Endodermal cell (in vitro differentiated cells): ENCODE results near the gene GALNS. TPM values are rescaled to one million over a fixed set of nuclear protein-coding genes. Genes with fewer than 3 reads are reported as not detected.
A peak's percentile ranks its signal among the peaks of the same experiment; 100 is the strongest.

Source experiments
- DNase-seq: peaks from one replicate; pipeline ENCODE4 v3.0.0-alpha.2; 2017
- H3K27ac ChIP-seq: 2 replicates; pipeline ENCODE4 v1.5.1; 2013; ENCODE audit warnings: mild to moderate bottlenecking, low read depth, low read length, moderate library complexity
- H3K27me3 ChIP-seq: 2 replicates; pipeline ENCODE4 v1.6.1; 2013; ENCODE audit warnings: mild to moderate bottlenecking, low read length, moderate library complexity; ENCODE audit not compliant: insufficient read depth, control insufficient read depth, poor library complexity, severe bottlenecking
- H3K36me3 ChIP-seq: 2 replicates; pipeline ENCODE4 v1.7.0; 2013; ENCODE audit warnings: mild to moderate bottlenecking, low read length, moderate library complexity; ENCODE audit not compliant: control insufficient read depth, insufficient read depth
- H3K4me1 ChIP-seq: one replicate; pipeline ENCODE4 v1.7.0; 2013; ENCODE audit warnings: low read length; ENCODE audit not compliant: control insufficient read depth, insufficient read depth
- H3K4me3 ChIP-seq: 2 replicates; pipeline ENCODE4 v1.5.1; 2013; ENCODE audit warnings: mild to moderate bottlenecking, low read length, moderate library complexity
- H3K9ac ChIP-seq: 2 replicates; pipeline ENCODE4 v1.6.1; 2013; ENCODE audit warnings: mild to moderate bottlenecking, low read length, moderate library complexity; ENCODE audit not compliant: poor library complexity, severe bottlenecking; ENCODE audit errors: extremely low read depth
- H3K9me3 ChIP-seq: 2 replicates; pipeline ENCODE4 v1.6.1; 2013; ENCODE audit warnings: mild to moderate bottlenecking, low read length, moderate library complexity; ENCODE audit not compliant: control insufficient read depth
- H3K27ac Mint-ChIP-seq: 2 replicates; pipeline ENCODE4 v1.8.0; 2020; ENCODE audit warnings: mixed read lengths
- H3K27me3 Mint-ChIP-seq: 2 replicates; pipeline ENCODE4 v1.8.0; 2021; ENCODE audit warnings: mild to moderate bottlenecking, mixed read lengths; ENCODE audit not compliant: insufficient read depth
- H3K36me3 Mint-ChIP-seq: 2 replicates; pipeline ENCODE4 v1.8.0; 2020; ENCODE audit warnings: low read depth, mixed read lengths
- H3K4me1 Mint-ChIP-seq: 2 replicates; pipeline ENCODE4 v1.8.0; 2020; ENCODE audit warnings: mixed read lengths
- H3K4me3 Mint-ChIP-seq: 2 replicates; pipeline ENCODE4 v1.8.0; 2020; ENCODE audit warnings: mild to moderate bottlenecking, moderate library complexity, mixed read lengths
- H3K9me3 Mint-ChIP-seq: 2 replicates; pipeline ENCODE4 v1.8.0; 2020; ENCODE audit warnings: mild to moderate bottlenecking, mixed read lengths
- WGBS, 2 experiments: methylation state at CpG; one replicate each; pipeline versions ENCODE4 v1.1.5 to v1.1.7; 2013; ENCODE audit warnings: missing lambda C conversion rate in 2 of 2, mixed read lengths in 1 of 2; ENCODE audit not compliant: insufficient coverage in 1 of 2, insufficient read length in 1 of 2; 5-methylcytosine and 5-hydroxymethylcytosine counted together
- total RNA-seq, 2 donors: library from RNA; stranded (reverse); fragmentation: NEBNext Ultra II Directional in 1 of 2; extraction: Animal tissue kit (Norgen Biotek cat#: 25700) in 1 of 2; gene quantifications; 2 replicates in 1 of 2; 3 replicates in 1 of 2; pipeline ENCODE4 v1.2.1, GENCODE V29; 2021
- TF ChIP-seq, protein P1 (sequence below): fragments of 200-600 bp; sonication (generic); conservative IDR thresholded peaks from 2 replicates; pipeline ENCODE4 v1.5.0; 2021; ENCODE audit warnings: antibody characterized with exemption, mild to moderate bottlenecking

Gene GALNS
- total RNA-seq, 2 donors from 2014 or later: 32.2 to 39.6 TPM

DNA sequence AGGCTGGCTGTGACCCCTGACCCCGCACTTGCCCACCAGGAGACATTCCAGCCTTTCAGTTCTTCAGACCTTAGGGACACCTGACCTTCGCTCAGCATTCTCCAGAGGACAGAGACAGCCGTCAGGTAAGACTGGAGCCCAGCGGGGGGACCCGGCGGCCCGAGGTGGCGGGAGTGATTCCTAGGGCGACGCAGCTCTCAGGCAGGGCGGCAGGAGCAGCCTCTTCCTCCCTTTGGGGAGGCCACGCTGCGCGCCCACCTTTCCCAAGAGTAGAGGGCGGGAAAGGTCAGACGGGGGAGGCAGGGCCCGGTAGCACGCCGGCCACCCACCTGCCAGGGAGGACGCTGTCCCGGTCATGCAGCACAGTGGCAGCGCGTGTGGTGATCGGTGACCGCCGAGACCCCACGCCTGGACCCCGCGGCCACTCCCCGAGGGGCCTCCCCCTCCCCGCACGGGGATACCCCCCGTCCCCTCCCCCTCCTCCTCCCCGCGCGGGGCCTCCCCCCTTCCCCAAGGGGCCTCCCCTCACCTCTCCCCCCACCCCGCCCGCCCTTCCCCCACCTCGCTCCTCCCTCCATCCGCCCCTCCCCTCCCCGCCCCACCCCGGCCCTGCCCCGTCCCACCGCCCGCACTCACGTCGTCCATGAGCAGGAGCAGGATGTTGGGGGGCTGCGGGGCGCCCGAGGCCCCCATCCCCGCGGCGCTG lies 472 bp downstream of the GALNS start:
- Histone ChIP-seq H3K9ac (peak overlapping the region; percentile 11), H3K36me3 (peaks cover 26% of the 10 kb centered on the region), H3K4me1 (no peaks in the 10 kb centered on the region), H3K9me3 (no peaks in the 10 kb centered on the region), H3K27me3 (no peaks in the 10 kb centered on the region), H3K4me3 (peak overlapping the region; percentile 92), H3K27ac (no peak overlapping the region)
- Mint-ChIP-seq H3K27me3 (no peaks in the 10 kb centered on the region), H3K36me3 (peaks cover 40% of the 10 kb centered on the region), H3K27ac (no peak overlapping the region), H3K4me3 (peak overlapping the region; percentile 91), H3K4me1 (peaks cover 4% of the 10 kb centered on the region), H3K9me3 (peaks cover 2% of the 10 kb centered on the region)
- WGBS, 2 experiments: 9 to 31% methylated on average over 9 to 38 of the region's 53 CpGs
- TF ChIP-seq, protein P1, sequence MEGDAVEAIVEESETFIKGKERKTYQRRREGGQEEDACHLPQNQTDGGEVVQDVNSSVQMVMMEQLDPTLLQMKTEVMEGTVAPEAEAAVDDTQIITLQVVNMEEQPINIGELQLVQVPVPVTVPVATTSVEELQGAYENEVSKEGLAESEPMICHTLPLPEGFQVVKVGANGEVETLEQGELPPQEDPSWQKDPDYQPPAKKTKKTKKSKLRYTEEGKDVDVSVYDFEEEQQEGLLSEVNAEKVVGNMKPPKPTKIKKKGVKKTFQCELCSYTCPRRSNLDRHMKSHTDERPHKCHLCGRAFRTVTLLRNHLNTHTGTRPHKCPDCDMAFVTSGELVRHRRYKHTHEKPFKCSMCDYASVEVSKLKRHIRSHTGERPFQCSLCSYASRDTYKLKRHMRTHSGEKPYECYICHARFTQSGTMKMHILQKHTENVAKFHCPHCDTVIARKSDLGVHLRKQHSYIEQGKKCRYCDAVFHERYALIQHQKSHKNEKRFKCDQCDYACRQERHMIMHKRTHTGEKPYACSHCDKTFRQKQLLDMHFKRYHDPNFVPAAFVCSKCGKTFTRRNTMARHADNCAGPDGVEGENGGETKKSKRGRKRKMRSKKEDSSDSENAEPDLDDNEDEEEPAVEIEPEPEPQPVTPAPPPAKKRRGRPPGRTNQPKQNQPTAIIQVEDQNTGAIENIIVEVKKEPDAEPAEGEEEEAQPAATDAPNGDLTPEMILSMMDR: no peak
- peak; percentile 76 for DNase-seq

DNA sequence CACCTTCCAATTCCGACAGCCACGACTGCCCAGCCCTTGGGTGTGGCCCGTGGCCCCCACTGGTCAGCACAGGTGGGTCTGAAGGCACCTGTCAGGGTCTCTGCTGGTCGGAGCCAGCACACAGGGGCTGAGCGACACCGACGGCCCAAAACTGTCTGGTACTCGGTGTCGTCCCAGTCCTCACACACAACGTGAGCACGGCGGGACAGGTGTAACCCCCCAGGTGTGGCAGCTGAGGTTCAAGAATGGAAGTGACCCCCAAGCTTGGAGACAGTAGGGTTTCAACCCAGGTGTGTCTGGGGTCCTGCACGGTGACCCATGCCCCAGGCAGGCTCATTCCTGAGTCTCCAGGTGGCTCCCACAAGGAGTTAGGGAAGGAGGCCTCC lies 1.0 kb downstream of the GALNS start:
- Mint-ChIP-seq H3K4me1 (peaks cover 4% of the 10 kb centered on the region), H3K36me3 (peaks cover 39% of the 10 kb centered on the region), H3K4me3 (peak overlapping the region; percentile 91), H3K27ac (no peak overlapping the region), H3K9me3 (peaks cover 4% of the 10 kb centered on the region), H3K27me3 (no peaks in the 10 kb centered on the region)
- Histone ChIP-seq H3K27ac (no peak overlapping the region), H3K9me3 (no peaks in the 10 kb centered on the region), H3K27me3 (no peaks in the 10 kb centered on the region), H3K9ac (no peak overlapping the region), H3K4me1 (no peaks in the 10 kb centered on the region), H3K4me3 (peak overlapping the region; percentile 74), H3K36me3 (peaks cover 23% of the 10 kb centered on the region)
- WGBS, 2 experiments: 88 to 91% methylated on average over 13 of the region's 13 CpGs
- DNase-seq: no peak
- TF ChIP-seq, protein P1: no peak

DNA sequence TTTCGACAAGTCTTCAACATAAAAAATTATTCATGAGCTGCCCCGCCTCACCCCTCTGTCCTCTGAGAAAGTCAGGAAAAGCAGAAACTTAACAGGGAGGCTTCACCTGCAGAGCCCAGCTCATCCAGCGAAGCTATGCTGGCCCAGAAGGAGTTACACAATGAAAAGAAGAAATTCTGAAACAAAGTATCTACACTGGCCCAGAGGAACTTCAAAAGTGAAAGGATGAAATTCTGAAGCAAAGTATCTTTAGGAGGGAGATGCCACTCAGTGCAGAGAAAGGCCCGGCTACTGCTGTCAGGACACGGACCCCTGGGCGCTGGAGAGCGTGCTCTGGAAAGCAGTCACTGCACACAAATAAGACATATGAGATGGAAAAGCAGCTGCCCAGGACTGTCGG lies 1.6 kb downstream of the GALNS start:
- no peak overlapping the region for H3K27ac Mint-ChIP-seq

More for the DNA sequence above, 1.6 kb downstream of the GALNS start:
- no peaks in the 10 kb centered on the region for H3K27me3 ChIP-seq
- no peak overlapping the region for H3K4me3 ChIP-seq
- peak overlapping the region; percentile 91 for H3K4me3 Mint-ChIP-seq
- no peaks in the 10 kb centered on the region for H3K27me3 Mint-ChIP-seq
- peaks cover 17% of the 10 kb centered on the region for H3K36me3 ChIP-seq
- TF ChIP-seq, protein P1: no peak
- H3K4me1 ChIP-seq: no peaks in the 10 kb centered on the region
- WGBS, 2 experiments: 96 to 97% methylated on average over 7 of the region's 8 CpGs
- no peak overlapping the region for H3K27ac ChIP-seq
- peaks cover 4% of the 10 kb centered on the region for H3K9me3 Mint-ChIP-seq
- H3K4me1 Mint-ChIP-seq: peaks cover 4% of the 10 kb centered on the region
- no peaks in the 10 kb centered on the region for H3K9me3 ChIP-seq
- DNase-seq: no peak
- peaks cover 37% of the 10 kb centered on the region for H3K36me3 Mint-ChIP-seq
- H3K9ac ChIP-seq: no peak overlapping the region
